Kidney (tissue), 14 donors: ENCODE measurements around the gene MRPL4. TPM values are rescaled to one million over a fixed set of nuclear protein-coding genes. Genes with fewer than 3 reads are reported as not detected.

Experiments used
- DNase-seq, 5 donors: peaks; one replicate each; pipeline ENCODE4 v3.0.0-alpha.2; 2013 to 2020
- FAIRE-seq: peaks from 2 replicates; lab custom pipeline; 2012; peaks lifted over from hg19 to GRCh38; lab: Jason Lieb, UNC
- H3K27ac ChIP-seq, 2 donors: one replicate each; pipeline ENCODE4 v1.7.0; 2013; ENCODE audit warnings: low read depth in 2 of 2, low read length in 2 of 2, inconsistent platforms in 1 of 2
- H3K27me3 ChIP-seq: one replicate; pipeline ENCODE4 v1.7.1; 2013; ENCODE audit warnings: low read length, inconsistent platforms; ENCODE audit not compliant: control insufficient read depth, insufficient read depth
- H3K36me3 ChIP-seq, 3 donors: one replicate each; pipeline versions ENCODE4 v1.7.0 to v1.7.1; 2013; ENCODE audit warnings: low read length in 3 of 3, control low read depth in 1 of 3, inconsistent platforms in 1 of 3; ENCODE audit not compliant: insufficient read depth in 3 of 3, control insufficient read depth in 2 of 3
- H3K4me1 ChIP-seq, 3 donors: one replicate each; pipeline versions ENCODE4 v1.7.0 to v1.7.1; 2013; ENCODE audit warnings: low read length in 3 of 3, inconsistent platforms in 1 of 3, low read depth in 1 of 3; ENCODE audit not compliant: control insufficient read depth in 2 of 3, insufficient read depth in 2 of 3
- H3K4me3 ChIP-seq, 3 donors: one replicate each; pipeline versions ENCODE4 v1.7.0 to v1.8.1; 2013; ENCODE audit warnings: low read length in 3 of 3, control low read depth in 1 of 3, inconsistent platforms in 1 of 3
- H3K9ac ChIP-seq, 3 donors: one replicate each; pipeline versions ENCODE4 v1.7.0 to v1.7.1; 2013; ENCODE audit warnings: low read length in 3 of 3, control low read depth in 1 of 3, inconsistent platforms in 1 of 3
- H3K9me3 ChIP-seq, 3 donors: one replicate each; pipeline versions ENCODE4 v1.7.0 to v1.7.1; 2013; ENCODE audit warnings: low read length in 3 of 3, control low read depth in 1 of 3, inconsistent platforms in 1 of 3; ENCODE audit not compliant: control insufficient read depth in 2 of 3, insufficient read depth in 1 of 3
- intact Hi-C: fragments of 100-400 bp; cut with DNase I; formaldehyde crosslinking; loops from one replicate; pipeline ENCODE4 v1.11.1; 2022
- polyA plus RNA-seq: library from polyadenylated mRNA; stranded (reverse); fragments of 350-450 nt; fragmentation: Illumina TruSeq; extraction: RNeasy Lipid Tissue Mini Kit (QIAGEN cat#74804); gene quantifications from one replicate; pipeline ENCODE4 v1.2.3, GENCODE V29; 2014; ENCODE audit warnings: low read depth, low replicate concordance; ENCODE audit not compliant: insufficient read depth
- total RNA-seq: library from RNA; stranded (reverse); fragmentation: NEBNext Ultra II Directional; extraction: Animal tissue kit (Norgen Biotek cat#: 25700); gene quantifications from one replicate; pipeline ENCODE4 v1.2.1, GENCODE V29; 2021
- TF ChIP-seq, protein P1 (sequence below): IDR thresholded peaks from 3 replicates; pipeline ENCODE4 v1.5.1; 2012; ENCODE audit warnings: mild to moderate bottlenecking, moderate library complexity, borderline replicate concordance; ENCODE audit not compliant: insufficient read depth; ENCODE audit errors: extremely low read depth
- donor health status: control.
- donor health status: control.
- donor health status: control.
- donor health status: control.
- donor health status: control.
- donor health status: DM: yes; HTN: yes; CAD: no.
- donor health status: Normal renal cell carcinoma (clear cell type).

MRPL4 gene
- total and polyA plus RNA-seq, 2 donors from 2014 or later, result 44.8 to 102 TPM

GRCh38 chr19:10274589-10274988 lies 22.6 kb downstream of the MRPL4 start:
- Histone ChIP-seq H3K4me3 (no peak overlapping the region), H3K36me3 (peaks cover 0 to 5% (median 0%) of the 10 kb centered on the region in 3 donors)
- intact Hi-C loops, result no loop called here

DNA sequence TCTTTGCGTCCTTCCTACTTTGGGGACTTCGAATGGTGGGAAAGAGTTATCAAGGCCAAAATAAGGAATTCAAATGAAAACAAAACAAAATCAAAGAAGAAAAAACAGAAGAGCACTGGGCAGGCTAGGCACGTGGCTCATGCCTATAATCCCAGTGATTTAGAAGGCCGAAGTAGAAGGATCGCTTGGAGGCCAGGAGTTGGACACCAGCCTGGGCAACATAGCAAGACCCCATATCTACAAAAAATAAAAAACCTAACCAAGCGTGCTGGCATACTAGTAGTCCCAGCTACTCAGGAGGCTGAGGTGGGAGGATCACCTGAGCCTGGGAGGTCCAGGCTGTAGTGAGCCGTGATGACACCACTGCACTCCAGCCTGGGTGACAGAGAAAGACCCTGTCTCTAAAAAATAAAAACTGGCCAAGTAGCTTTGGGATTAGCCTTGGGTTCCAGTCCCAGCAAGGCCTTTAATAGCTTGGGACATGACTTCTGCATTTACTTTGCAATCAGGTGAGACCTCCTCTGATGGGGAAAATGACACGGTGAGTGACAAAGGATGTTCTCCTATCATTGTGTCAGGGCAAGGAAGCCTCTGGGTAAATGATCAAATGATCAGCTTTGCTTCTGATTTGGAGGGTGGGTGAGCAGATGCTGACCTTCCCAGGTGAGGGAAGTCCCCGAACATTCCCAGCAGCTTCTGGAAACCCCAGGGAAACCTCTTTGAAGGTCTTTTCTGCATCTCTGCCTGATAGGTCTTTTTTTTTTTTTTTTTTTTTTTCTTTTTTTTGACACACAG lies 26.0 kb downstream of the MRPL4 start:
- Histone ChIP-seq H3K36me3 (peaks cover 0 to 5% (median 0%) of the 10 kb centered on the region in 3 donors), H3K4me3 (no peak overlapping the region), H3K27me3 (no peaks in the 10 kb centered on the region), H3K9me3 (no peaks in the 10 kb centered on the region), H3K27ac (no peak overlapping the region), H3K4me1 (no peaks in the 10 kb centered on the region), H3K9ac (no peak overlapping the region)
- intact Hi-C loops, result no loop called here
- FAIRE-seq (no peak), DNase-seq (no peak)
- TF ChIP-seq, protein P1, sequence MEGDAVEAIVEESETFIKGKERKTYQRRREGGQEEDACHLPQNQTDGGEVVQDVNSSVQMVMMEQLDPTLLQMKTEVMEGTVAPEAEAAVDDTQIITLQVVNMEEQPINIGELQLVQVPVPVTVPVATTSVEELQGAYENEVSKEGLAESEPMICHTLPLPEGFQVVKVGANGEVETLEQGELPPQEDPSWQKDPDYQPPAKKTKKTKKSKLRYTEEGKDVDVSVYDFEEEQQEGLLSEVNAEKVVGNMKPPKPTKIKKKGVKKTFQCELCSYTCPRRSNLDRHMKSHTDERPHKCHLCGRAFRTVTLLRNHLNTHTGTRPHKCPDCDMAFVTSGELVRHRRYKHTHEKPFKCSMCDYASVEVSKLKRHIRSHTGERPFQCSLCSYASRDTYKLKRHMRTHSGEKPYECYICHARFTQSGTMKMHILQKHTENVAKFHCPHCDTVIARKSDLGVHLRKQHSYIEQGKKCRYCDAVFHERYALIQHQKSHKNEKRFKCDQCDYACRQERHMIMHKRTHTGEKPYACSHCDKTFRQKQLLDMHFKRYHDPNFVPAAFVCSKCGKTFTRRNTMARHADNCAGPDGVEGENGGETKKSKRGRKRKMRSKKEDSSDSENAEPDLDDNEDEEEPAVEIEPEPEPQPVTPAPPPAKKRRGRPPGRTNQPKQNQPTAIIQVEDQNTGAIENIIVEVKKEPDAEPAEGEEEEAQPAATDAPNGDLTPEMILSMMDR, result no peak

More at GRCh38 chr19:10274589-10274988, 22.6 kb downstream of the MRPL4 start:
- FAIRE-seq, result no peak
- Histone ChIP-seq H3K27me3 (peaks cover 9% of the 10 kb centered on the region), H3K9ac (no peak overlapping the region), H3K4me1 (peaks cover 0 to 9% (median 0%) of the 10 kb centered on the region in 3 donors), H3K27ac (no peak overlapping the region), H3K9me3 (no peaks in the 10 kb centered on the region)
- DNase-seq, result no peak
- TF ChIP-seq, protein P1, result no peak

DNA sequence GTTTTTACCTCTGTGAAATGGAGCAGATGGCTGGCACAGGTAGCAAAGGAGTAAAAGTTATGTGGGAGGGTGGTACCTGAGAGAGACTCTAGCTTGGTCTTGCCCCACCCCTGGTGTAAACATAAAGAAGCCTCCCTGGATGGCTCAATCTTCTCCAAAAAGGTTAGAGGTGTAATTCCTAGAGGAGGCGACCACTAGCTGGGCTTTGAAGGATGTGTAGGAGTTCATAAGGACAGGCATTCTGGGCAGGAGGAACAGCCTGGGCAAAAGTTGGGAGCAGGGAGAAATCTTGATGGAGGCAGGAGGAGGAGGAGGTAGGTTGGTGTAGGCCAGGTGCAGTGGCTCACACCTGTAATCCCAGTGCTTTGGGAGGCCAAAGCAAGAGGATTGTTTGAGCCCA lies 26.9 kb downstream of the MRPL4 start:
- Histone ChIP-seq H3K4me3 (no peak overlapping the region), H3K36me3 (peaks cover 0 to 5% (median 0%) of the 10 kb centered on the region in 3 donors), H3K4me1 (no peaks in the 10 kb centered on the region), H3K27ac (no peak overlapping the region), H3K9me3 (no peaks in the 10 kb centered on the region), H3K9ac (no peak overlapping the region), H3K27me3 (no peaks in the 10 kb centered on the region)
- TF ChIP-seq, protein P1, result no peak
- no peak for FAIRE-seq
- intact Hi-C loops, result no loop called here
- no peak for DNase-seq
